Cardiac ventricle fibroblast (primary cell): ENCODE results near the gene CLEC3B. TPM values are rescaled to one million over a fixed set of nuclear protein-coding genes. Genes with fewer than 3 reads are reported as not detected.

Experiments
- total RNA-seq: library from RNA; depleted of rRNA; stranded (reverse); fragments of >200 nt; gene quantifications from 2 replicates; pipeline ENCODE4 v1.2.3, GENCODE V29; 2015

CLEC3B gene
- 52.2 and 56.5 TPM in 2 replicates for total RNA-seq

GRCh38 chr3:45026038-45026437 is at the start of gene CLEC3B:
CLEC3B (plus strand) TSS chr3:45026303; CDS start chr3:45026363, 60 bp downstream.

Other genes with a start within 250 kb of the CLEC3B start
- gene TMEM42, start 164.4 kb upstream of the CLEC3B start, total RNA-seq: 25.5 and 31.5 TPM in 2 replicates
- gene TGM4, start 151.7 kb upstream of the CLEC3B start, total RNA-seq: not detected in 2 replicates
- gene ZDHHC3, start 50.1 kb upstream of the CLEC3B start, total RNA-seq: 41.0 and 44.9 TPM in 2 replicates
- 37.3 and 46.3 TPM in 2 replicates for gene EXOSC7, start 50.1 kb upstream of the CLEC3B start, total RNA-seq
- gene CDCP1, start 120.1 kb downstream of the CLEC3B start, total RNA-seq: 0.78 and 0.81 TPM in 2 replicates
- 17.2 and 18.3 TPM in 2 replicates for gene TMEM158, start 200.0 kb downstream of the CLEC3B start, total RNA-seq